Endothelial cell of umbilical vein (primary cell): ENCODE results near the gene ZKSCAN4. TPM values are rescaled to one million over a fixed set of nuclear protein-coding genes. Genes with fewer than 3 reads are reported as not detected.

Experiments
- BruUV-seq: library from RNA; stranded (reverse); fragments of 400-500 nt; replicated peaks from 2 replicates; lab custom pipeline; 2021; lab: Mats Ljungman, UMichigan
- CTCF ChIA-PET: fragments of 300-600, 350-600 bp; sonication (Branson Sonifier 250); formaldehyde crosslinking; loops from one replicate; lab custom pipeline; 2021; ENCODE audit warnings: antibody characterized with exemption, inconsistent platforms; lab: Charles Lee
- POLR2A ChIA-PET: fragments of 300-600, 350-600 bp; sonication (Branson Sonifier 250); formaldehyde crosslinking; loops from one replicate; lab custom pipeline; 2021; ENCODE audit warnings: antibody characterized with exemption, inconsistent platforms; lab: Charles Lee
- DNase-seq: peaks from one replicate; pipeline ENCODE4 v3.0.0-alpha.2; 2011; ENCODE audit warnings: low read depth, low spot score
- FAIRE-seq: peaks from 2 replicates; lab custom pipeline; 2011; peaks lifted over from hg19 to GRCh38; lab: Jason Lieb, UNC
- H2AFZ ChIP-seq: 2 replicates; pipeline ENCODE4 v1.6.0; 2012; ENCODE audit warnings: low read depth, low read length, control low read depth, inconsistent platforms
- H3K27ac ChIP-seq: 2 replicates; pipeline ENCODE4 v1.5.1; 2011; ENCODE audit warnings: low read depth, mild to moderate bottlenecking, control low read depth, low read length, moderate library complexity; ENCODE audit not compliant: insufficient read depth
- H3K27me3 ChIP-seq, 2 experiments: 2 replicates each; pipeline versions ENCODE4 v1.6.0 to v1.6.1; 2011; ENCODE audit warnings: low read length in 2 of 2, mixed read lengths in 1 of 2; ENCODE audit not compliant: control insufficient read depth in 2 of 2, insufficient read depth in 2 of 2
- H3K36me3 ChIP-seq, 2 experiments: 2 replicates in 1 of 2; 3 replicates in 1 of 2; pipeline ENCODE4 v1.5.1; 2011; ENCODE audit warnings: low read length in 2 of 2, mild to moderate bottlenecking in 1 of 2, moderate library complexity in 1 of 2; ENCODE audit not compliant: control insufficient read depth in 2 of 2, insufficient read depth in 2 of 2; ENCODE audit errors: extremely low read depth in 1 of 2
- H3K4me1 ChIP-seq: 3 replicates; pipeline ENCODE4 v1.5.1; 2011; ENCODE audit warnings: mild to moderate bottlenecking, low read length; ENCODE audit not compliant: control insufficient read depth, insufficient read depth; ENCODE audit errors: extremely low read depth
- H3K4me2 ChIP-seq: 2 replicates; pipeline ENCODE4 v1.6.1; 2011; ENCODE audit warnings: low read length, control low read depth, mixed read lengths; ENCODE audit not compliant: insufficient read depth
- H3K4me3 ChIP-seq, 3 experiments: fragments of 200-600 bp in 1 of 3; sonication (generic), shearing (Covaris generic) in 1 of 3; replicated peaks in 1 of 3; 2 replicates each; pipeline ENCODE4 v1.5.1; 2011 to 2016; ENCODE audit warnings: control low read depth in 3 of 3, low read length in 3 of 3, mild to moderate bottlenecking in 2 of 3, inconsistent platforms in 1 of 3, low read depth in 1 of 3, moderate library complexity in 1 of 3; ENCODE audit not compliant: insufficient read depth in 1 of 3
- H3K79me2 ChIP-seq: 2 replicates; pipeline ENCODE4 v1.6.0; 2012; ENCODE audit warnings: low read length, inconsistent platforms; ENCODE audit not compliant: control insufficient read depth, insufficient read depth
- H3K9ac ChIP-seq: replicated peaks from 2 replicates; pipeline ENCODE3; 2011; ENCODE audit warnings: low read length, control low read depth; ENCODE audit not compliant: insufficient read depth; ENCODE audit errors: extremely low read depth
- H3K9me1 ChIP-seq: replicated peaks from 3 replicates; pipeline ENCODE4 v1.6.0; 2011; ENCODE audit warnings: mild to moderate bottlenecking, low read length; ENCODE audit not compliant: control insufficient read depth, insufficient read depth; ENCODE audit errors: extremely low read depth
- H3K9me3 ChIP-seq: replicated peaks from 2 replicates; pipeline ENCODE4 v1.5.1; 2012; ENCODE audit warnings: low read length, inconsistent platforms; ENCODE audit not compliant: control insufficient read depth, insufficient read depth
- H4K20me1 ChIP-seq: replicated peaks from 2 replicates; pipeline ENCODE3; 2011; ENCODE audit warnings: mild to moderate bottlenecking, low read length; ENCODE audit not compliant: control insufficient read depth, insufficient read depth; ENCODE audit errors: extremely low read depth
- EZH2 ChIP-seq: IDR thresholded peaks from 2 replicates; pipeline ENCODE4 v1.6.1; 2012; ENCODE audit warnings: borderline replicate concordance, low read depth, mild to moderate bottlenecking, moderate library complexity, low read length, inconsistent platforms; ENCODE audit not compliant: severe bottlenecking
- FOS ChIP-seq: IDR thresholded peaks from 2 replicates; pipeline ENCODE4 v1.6.1; 2011; ENCODE audit warnings: mild to moderate bottlenecking, low read length, moderate library complexity, borderline replicate concordance; ENCODE audit not compliant: insufficient read depth
- GATA2 ChIP-seq: IDR thresholded peaks from 2 replicates; pipeline ENCODE4 v1.7.0; 2011; ENCODE audit warnings: low read depth, mild to moderate bottlenecking, moderate library complexity, mixed read lengths, low read length; ENCODE audit not compliant: insufficient read length, insufficient read depth
- JUN ChIP-seq: IDR thresholded peaks from 2 replicates; pipeline ENCODE4 v1.6.1; 2011; ENCODE audit warnings: borderline replicate concordance, low read depth; ENCODE audit not compliant: insufficient read length, insufficient read depth
- MAX ChIP-seq: IDR thresholded peaks from 2 replicates; pipeline ENCODE4 v1.6.1; 2011; ENCODE audit not compliant: insufficient read depth, insufficient read length
- MYC ChIP-seq: IDR thresholded peaks from one replicate; pipeline ENCODE4 v1.6.1; 2011; ENCODE audit warnings: mild to moderate bottlenecking, low read depth, low read length
- POLR2A ChIP-seq: IDR thresholded peaks from 2 replicates; pipeline ENCODE4 v1.6.1; 2012; ENCODE audit warnings: low read depth, mild to moderate bottlenecking, control low read depth, low read length
- POLR2AphosphoS5 ChIP-seq: IDR thresholded peaks from 2 replicates; pipeline ENCODE4 v1.6.1; 2012; ENCODE audit warnings: low read depth, mild to moderate bottlenecking, control low read depth, low read length, moderate library complexity; ENCODE audit not compliant: insufficient read depth
- dilution Hi-C: fragments of 300-500 bp; cut with MboI; formaldehyde crosslinking; loops from one replicate; pipeline ENCODE4 v1.15.0; 2019; ENCODE audit warnings: low sequenced_read_pairs; ENCODE audit not compliant: extremely low pct_ligation_motif_present
- intact Hi-C: fragments of 100-400 bp; cut with micrococcal nuclease; formaldehyde crosslinking; loops from one replicate; pipeline ENCODE4 v1.10.0; 2022
- polyA plus RNA-seq, 4 experiments: library from polyadenylated mRNA; depleted of rRNA in 3 of 4; stranded (reverse) in 3 of 4; unstranded in 1 of 4; fragments of >200 nt; gene quantifications; 2 replicates each; pipeline versions ENCODE4 v1.2.1 to v1.2.3, GENCODE V29; 2011 to 2012; ENCODE audit warnings: missing spikeins in 1 of 4
- total RNA-seq: library from RNA; stranded (reverse); gene quantifications from 2 replicates; pipeline ENCODE4 v1.2.3, GENCODE V29; 2021
- TF ChIP-seq, protein P1 (sequence below), 2 donors: IDR thresholded peaks; 1 replicate in 1 of 2; 2 replicates in 1 of 2; pipeline ENCODE4 v1.5.1; 2011; ENCODE audit warnings: low read length in 2 of 2, mild to moderate bottlenecking in 2 of 2, moderate library complexity in 2 of 2, control low read depth in 1 of 2, inconsistent platforms in 1 of 2, low read depth in 1 of 2; ENCODE audit not compliant: insufficient read depth in 1 of 2; ENCODE audit errors: extremely low read depth in 1 of 2

Gene ZKSCAN4
- total and polyA plus RNA-seq, 2 donors (not counting 3 experiments of a cell fraction or from before 2014, with no cell fraction given), result 1.3 to 3.6 TPM

GRCh38 chr6:28282926-28283325 is 30.9 kb upstream of the ZKSCAN4 start:
- no peaks in the 10 kb centered on the region for H3K9me3 ChIP-seq
- intact Hi-C loops (loop anchor here (5.0 to 10.0 kb wide), 3 partner anchors 54 to 402 kb away; partner anchors contain the start of genes ZNF165 and ZSCAN31), dilution Hi-C loops (no loop called here)
- no peaks in the 10 kb centered on the region for H3K9me1 ChIP-seq
- BruUV-seq, result no TSS peak
- no peak overlapping the region for H3K9ac ChIP-seq
- H2AFZ ChIP-seq, result no peak overlapping the region
- peaks cover 7 to 8% of the 10 kb centered on the region in 2 experiments for H3K36me3 ChIP-seq
- CTCF ChIA-PET, result interaction anchor here (0.6 kb wide), 1 partner anchor 48 kb away, joined by 3 read pairs; no protein-coding TSS in a partner anchor
- H3K27ac ChIP-seq, result no peak overlapping the region
- peaks cover 7% of the 10 kb centered on the region for H3K4me1 ChIP-seq
- no peak overlapping the region for H3K4me2 ChIP-seq
- H3K4me3 ChIP-seq, result no peak overlapping the region
- no peaks in the 10 kb centered on the region for H3K27me3 ChIP-seq
- POLR2A ChIA-PET, result interaction anchor here (0.6 to 2.1 kb wide), 3 partner anchors 52 to 100 kb away, joined by 3 to 7 read pairs (median 3); no protein-coding TSS in a partner anchor
- TF ChIP-seq EZH2 (no peak), MYC (no peak), GATA2 (no peak), JUN (no peak), MAX (no peak), POLR2AphosphoS5 (no peak), POLR2A (no peak), FOS (no peak)
- TF ChIP-seq, protein P1, sequence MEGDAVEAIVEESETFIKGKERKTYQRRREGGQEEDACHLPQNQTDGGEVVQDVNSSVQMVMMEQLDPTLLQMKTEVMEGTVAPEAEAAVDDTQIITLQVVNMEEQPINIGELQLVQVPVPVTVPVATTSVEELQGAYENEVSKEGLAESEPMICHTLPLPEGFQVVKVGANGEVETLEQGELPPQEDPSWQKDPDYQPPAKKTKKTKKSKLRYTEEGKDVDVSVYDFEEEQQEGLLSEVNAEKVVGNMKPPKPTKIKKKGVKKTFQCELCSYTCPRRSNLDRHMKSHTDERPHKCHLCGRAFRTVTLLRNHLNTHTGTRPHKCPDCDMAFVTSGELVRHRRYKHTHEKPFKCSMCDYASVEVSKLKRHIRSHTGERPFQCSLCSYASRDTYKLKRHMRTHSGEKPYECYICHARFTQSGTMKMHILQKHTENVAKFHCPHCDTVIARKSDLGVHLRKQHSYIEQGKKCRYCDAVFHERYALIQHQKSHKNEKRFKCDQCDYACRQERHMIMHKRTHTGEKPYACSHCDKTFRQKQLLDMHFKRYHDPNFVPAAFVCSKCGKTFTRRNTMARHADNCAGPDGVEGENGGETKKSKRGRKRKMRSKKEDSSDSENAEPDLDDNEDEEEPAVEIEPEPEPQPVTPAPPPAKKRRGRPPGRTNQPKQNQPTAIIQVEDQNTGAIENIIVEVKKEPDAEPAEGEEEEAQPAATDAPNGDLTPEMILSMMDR (IDR thresholded peaks at IDR 0.05; ENCODE audit: extremely low read depth in 1 of 2, insufficient read depth in 1 of 2, low read depth in 1 of 2, low read length in 2 of 2), result no peak
- H4K20me1 ChIP-seq, result no peaks in the 10 kb centered on the region
- peaks cover 16% of the 10 kb centered on the region for H3K79me2 ChIP-seq
- FAIRE-seq (no peak), DNase-seq (no peak)
